Measurements from ENCODE around the gene TMEM63A.

DNA sequence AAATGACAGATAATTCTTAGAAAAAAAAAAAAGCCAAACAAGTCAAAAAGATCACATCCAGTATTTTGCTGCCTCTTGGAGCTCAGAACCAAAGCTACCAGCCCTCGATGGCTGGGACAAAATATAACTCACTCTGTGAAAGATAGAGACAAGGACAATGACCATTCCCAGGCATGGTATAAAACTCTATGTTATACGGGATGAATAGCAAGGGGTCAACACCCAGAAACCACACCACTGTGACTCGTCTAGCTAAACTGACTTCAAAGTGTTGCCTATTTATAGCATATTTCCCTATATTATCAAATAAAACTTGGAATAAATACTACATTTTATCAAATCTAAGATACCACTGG lies 10.1 kb downstream of the TMEM63A start:
- TF ChIP-seq, protein P1, sequence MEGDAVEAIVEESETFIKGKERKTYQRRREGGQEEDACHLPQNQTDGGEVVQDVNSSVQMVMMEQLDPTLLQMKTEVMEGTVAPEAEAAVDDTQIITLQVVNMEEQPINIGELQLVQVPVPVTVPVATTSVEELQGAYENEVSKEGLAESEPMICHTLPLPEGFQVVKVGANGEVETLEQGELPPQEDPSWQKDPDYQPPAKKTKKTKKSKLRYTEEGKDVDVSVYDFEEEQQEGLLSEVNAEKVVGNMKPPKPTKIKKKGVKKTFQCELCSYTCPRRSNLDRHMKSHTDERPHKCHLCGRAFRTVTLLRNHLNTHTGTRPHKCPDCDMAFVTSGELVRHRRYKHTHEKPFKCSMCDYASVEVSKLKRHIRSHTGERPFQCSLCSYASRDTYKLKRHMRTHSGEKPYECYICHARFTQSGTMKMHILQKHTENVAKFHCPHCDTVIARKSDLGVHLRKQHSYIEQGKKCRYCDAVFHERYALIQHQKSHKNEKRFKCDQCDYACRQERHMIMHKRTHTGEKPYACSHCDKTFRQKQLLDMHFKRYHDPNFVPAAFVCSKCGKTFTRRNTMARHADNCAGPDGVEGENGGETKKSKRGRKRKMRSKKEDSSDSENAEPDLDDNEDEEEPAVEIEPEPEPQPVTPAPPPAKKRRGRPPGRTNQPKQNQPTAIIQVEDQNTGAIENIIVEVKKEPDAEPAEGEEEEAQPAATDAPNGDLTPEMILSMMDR (IDR thresholded peaks at IDR 0.05): no peak
- no peak for TF ChIP-seq POLR2AphosphoS5 (IDR thresholded peaks at IDR 0.05)
- no peak for TF ChIP-seq POLR2A (IDR thresholded peaks at IDR 0.05)
